ENCODE data around the gene ZNF385B.

The ZNF385B gene

DNA sequence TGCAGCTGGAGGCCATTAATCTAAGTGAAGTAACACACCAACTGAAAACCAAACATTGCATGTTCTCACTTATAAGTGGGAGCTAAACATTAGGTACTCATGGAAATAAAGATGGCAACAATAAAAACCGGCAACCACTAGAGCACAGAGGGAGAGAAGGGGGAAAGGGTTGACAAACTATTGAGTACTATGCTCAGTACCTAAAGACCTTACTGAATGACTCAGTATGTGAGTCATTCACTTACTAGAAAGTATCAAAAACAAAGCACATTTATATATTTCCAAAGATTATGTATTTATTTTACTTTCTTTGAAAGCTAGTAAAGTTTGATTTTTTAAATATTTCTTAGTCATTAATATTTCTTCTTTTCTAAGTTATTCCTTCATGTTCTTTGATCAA, 48.9 kb downstream of the ZNF385B start:
- DNase-seq (ENCODE audit: low spot score) = no peak
- in situ Hi-C loops (cut with MboI; ENCODE audit: low pct_unique_long_range_greater_than_20kb, low sequenced_read_pairs, unreplicated experiment) = no loop called here
- TF ChIP-seq, protein P1, sequence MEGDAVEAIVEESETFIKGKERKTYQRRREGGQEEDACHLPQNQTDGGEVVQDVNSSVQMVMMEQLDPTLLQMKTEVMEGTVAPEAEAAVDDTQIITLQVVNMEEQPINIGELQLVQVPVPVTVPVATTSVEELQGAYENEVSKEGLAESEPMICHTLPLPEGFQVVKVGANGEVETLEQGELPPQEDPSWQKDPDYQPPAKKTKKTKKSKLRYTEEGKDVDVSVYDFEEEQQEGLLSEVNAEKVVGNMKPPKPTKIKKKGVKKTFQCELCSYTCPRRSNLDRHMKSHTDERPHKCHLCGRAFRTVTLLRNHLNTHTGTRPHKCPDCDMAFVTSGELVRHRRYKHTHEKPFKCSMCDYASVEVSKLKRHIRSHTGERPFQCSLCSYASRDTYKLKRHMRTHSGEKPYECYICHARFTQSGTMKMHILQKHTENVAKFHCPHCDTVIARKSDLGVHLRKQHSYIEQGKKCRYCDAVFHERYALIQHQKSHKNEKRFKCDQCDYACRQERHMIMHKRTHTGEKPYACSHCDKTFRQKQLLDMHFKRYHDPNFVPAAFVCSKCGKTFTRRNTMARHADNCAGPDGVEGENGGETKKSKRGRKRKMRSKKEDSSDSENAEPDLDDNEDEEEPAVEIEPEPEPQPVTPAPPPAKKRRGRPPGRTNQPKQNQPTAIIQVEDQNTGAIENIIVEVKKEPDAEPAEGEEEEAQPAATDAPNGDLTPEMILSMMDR (IDR thresholded peaks at IDR 0.05; ENCODE audit: extremely low read depth, insufficient read depth, missing control alignments) = no peak

DNA sequence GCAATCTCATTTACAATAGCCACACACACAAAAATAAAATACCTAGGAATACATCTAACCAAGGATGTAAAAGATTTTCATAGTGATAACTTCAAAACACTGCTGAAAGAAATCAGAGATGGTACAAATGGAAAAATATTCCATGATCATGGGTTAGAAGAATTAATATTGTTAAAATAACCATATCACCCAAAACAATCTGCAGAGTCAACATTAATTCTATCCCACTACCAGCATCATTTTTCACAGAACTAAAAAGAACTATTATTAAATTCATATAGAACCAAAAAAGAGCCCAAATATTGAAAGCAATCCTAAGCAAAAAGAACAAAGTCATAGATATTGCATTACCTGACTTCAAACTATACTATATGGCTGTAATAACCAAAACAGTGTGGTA, 50.4 kb downstream of the ZNF385B start:
- no peak for DNase-seq (ENCODE audit: low spot score)
- TF ChIP-seq, protein P1 (IDR thresholded peaks at IDR 0.05; ENCODE audit: extremely low read depth, insufficient read depth, missing control alignments) = no peak
- in situ Hi-C loops (cut with MboI; ENCODE audit: low pct_unique_long_range_greater_than_20kb, low sequenced_read_pairs, unreplicated experiment) = no loop called here

GRCh38 chr2:179809606-179810005, 51.8 kb downstream of the ZNF385B start:
- TF ChIP-seq, protein P1 (IDR thresholded peaks at IDR 0.05; ENCODE audit: extremely low read depth, insufficient read depth, missing control alignments) = no peak
- in situ Hi-C loops (cut with MboI; ENCODE audit: low pct_unique_long_range_greater_than_20kb, low sequenced_read_pairs, unreplicated experiment) = no loop called here

GRCh38 chr2:179805001-179805400, 56.4 kb downstream of the ZNF385B start:
- DNase-seq (ENCODE audit: low spot score) = no peak
- in situ Hi-C loops (cut with MboI; ENCODE audit: low pct_unique_long_range_greater_than_20kb, low sequenced_read_pairs, unreplicated experiment) = no loop called here
- TF ChIP-seq, protein P1 (IDR thresholded peaks at IDR 0.05; ENCODE audit: extremely low read depth, insufficient read depth, missing control alignments) = no peak

More at GRCh38 chr2:179809606-179810005, 51.8 kb downstream of the ZNF385B start:
- DNase-seq (ENCODE audit: low spot score) = no peak

DNA sequence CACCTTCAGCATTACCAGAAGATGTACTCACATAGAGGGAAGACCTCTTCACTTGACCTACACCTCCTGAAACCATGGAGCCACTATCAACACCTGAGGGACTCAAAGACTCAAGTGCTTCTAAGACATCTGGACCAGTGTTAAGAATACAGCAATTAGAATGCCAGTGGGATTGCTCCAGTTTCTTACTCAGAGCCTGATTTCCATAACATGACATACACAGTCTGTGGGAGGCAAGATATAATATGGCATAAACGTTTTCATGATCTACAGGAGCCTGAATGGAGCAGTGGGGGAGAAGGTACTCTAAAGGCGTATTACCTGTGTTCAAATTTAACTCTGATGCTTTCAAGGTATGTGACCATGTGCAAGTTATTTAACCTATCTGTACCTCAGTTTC, 57.2 kb downstream of the ZNF385B start:
- in situ Hi-C loops (cut with MboI; ENCODE audit: low pct_unique_long_range_greater_than_20kb, low sequenced_read_pairs, unreplicated experiment) = no loop called here
- DNase-seq (ENCODE audit: low spot score) = no peak
- TF ChIP-seq, protein P1 (IDR thresholded peaks at IDR 0.05; ENCODE audit: extremely low read depth, insufficient read depth, missing control alignments) = no peak

DNA sequence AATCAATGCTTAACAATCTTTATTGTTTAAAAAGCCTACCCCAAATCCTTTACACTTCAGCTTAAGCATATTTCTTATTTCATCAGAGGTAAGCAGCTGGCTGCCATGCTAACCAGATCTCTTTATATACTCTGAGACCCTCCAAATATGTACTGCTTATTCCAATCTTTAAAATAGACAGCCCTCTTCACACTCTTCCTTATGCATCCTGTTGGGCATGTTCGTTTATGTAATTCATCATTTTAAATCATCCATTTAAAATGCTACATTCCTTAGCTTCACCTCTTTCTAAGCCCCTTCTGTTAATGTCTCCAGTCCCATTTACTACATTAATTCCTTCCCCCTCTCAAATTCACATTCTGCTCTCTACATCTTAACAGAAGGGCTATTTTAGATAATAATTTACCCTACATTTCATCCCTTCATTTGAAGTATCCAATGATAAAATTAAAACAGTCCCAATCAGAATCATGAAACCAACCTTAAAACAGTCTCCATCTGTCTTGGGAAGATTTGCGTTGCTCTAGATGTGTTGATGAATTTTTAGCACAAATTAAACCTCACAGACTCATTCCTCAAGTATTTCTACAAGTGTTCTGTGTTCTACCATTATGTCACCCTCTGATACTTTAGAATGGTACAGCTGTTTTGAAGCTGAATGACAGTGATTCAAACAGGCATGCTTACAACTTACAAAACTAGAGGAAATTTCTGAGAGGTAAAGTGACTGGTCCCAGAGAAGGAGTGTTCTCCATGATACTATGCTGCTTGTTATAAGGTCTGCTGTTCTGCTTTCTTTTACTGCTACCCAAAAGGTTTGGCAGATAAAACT, 59.1 kb downstream of the ZNF385B start:
- no peak for DNase-seq (ENCODE audit: low spot score)
- TF ChIP-seq, protein P1 (IDR thresholded peaks at IDR 0.05; ENCODE audit: extremely low read depth, insufficient read depth, missing control alignments) = no peak
- in situ Hi-C loops (cut with MboI; ENCODE audit: low pct_unique_long_range_greater_than_20kb, low sequenced_read_pairs, unreplicated experiment) = no loop called here
